HG03196 (cell line): ENCODE data around the gene ACACA.
"Not testable (repeated sequence)": the region's sequence is repeated elsewhere in the genome, so short reads cannot be mapped to it uniquely, and the experiment has no call there.

ENCODE experiments used
- ATAC-seq: cut with Tn5 transposase; IDR thresholded peaks from one replicate; pipeline ENCODE4 v1.9.1; 2021; ENCODE audit not compliant: unreplicated experiment

ACACA gene

GRCh38 chr17:37406635-37407461 lies at the start of gene ACACA, which contains the start of gene TADA2A:
Gene ACACA (minus strand): TSS chr17:37406836. CDS start chr17:37406299, 537 bp downstream.
Gene TADA2A (plus strand): TSS chr17:37406886. CDS start chr17:37411366, 4,480 bp downstream.
- ATAC-seq, result peak; percentile 78

GRCh38 chr17:37450112-37450511 lies 43.5 kb upstream of the ACACA start:
- no peak for ATAC-seq

- ATAC-seq, result no peak
Measured at GRCh38 chr17:37447641-37448040, 41.0 kb upstream of the ACACA start.

GRCh38 chr17:37446027-37446426 lies 39.4 kb upstream of the ACACA start:
- no peak for ATAC-seq

- ATAC-seq, result not testable (repeated sequence)
Measured at GRCh38 chr17:37441369-37442014, 34.9 kb upstream of the ACACA start.

GRCh38 chr17:37440424-37440823 lies 33.8 kb upstream of the ACACA start:
- no peak for ATAC-seq

GRCh38 chr17:37438141-37438540 lies 31.5 kb upstream of the ACACA start:
- ATAC-seq, result no peak

- no peak for ATAC-seq
Measured at GRCh38 chr17:37432671-37433070, 26.0 kb upstream of the ACACA start.

GRCh38 chr17:37430051-37430627 lies 23.5 kb upstream of the ACACA start:
- ATAC-seq, result no peak

- no peak for ATAC-seq
Measured at GRCh38 chr17:37429453-37429852, 22.8 kb upstream of the ACACA start.

- no peak for ATAC-seq
Measured at GRCh38 chr17:37429039-37429438, 22.4 kb upstream of the ACACA start.

GRCh38 chr17:37425268-37425667 lies 18.6 kb upstream of the ACACA start:
- no peak for ATAC-seq

- no peak for ATAC-seq
Measured at GRCh38 chr17:37422971-37423625, 16.5 kb upstream of the ACACA start.

GRCh38 chr17:37417852-37418251 lies 11.2 kb upstream of the ACACA start:
- ATAC-seq, result no peak

GRCh38 chr17:37413875-37414519 lies 7.4 kb upstream of the ACACA start:
- ATAC-seq, result no peak

- ATAC-seq, result no peak
Measured at GRCh38 chr17:37410357-37410756, 3.7 kb upstream of the ACACA start.

GRCh38 chr17:37408145-37408479 lies 1.5 kb upstream of the ACACA start:
- not testable (repeated sequence) for ATAC-seq

- peak; percentile 27 for ATAC-seq
Measured at GRCh38 chr17:37405955-37406634, 541 bp downstream of the ACACA start.

GRCh38 chr17:37405522-37405921 lies 1.1 kb downstream of the ACACA start:
- not testable (repeated sequence) for ATAC-seq

GRCh38 chr17:37400505-37400904 lies 6.1 kb downstream of the ACACA start:
- ATAC-seq, result no peak
